ENCODE data around the gene CYP4A11.
"Not testable (repeated sequence)": the region's sequence is repeated elsewhere in the genome, so short reads cannot be mapped to it uniquely, and the experiment has no call there.

Gene CYP4A11

GRCh38 chr1:46960250-46960649 is 19.0 kb upstream of the CYP4A11 start:
- H3K4me3 ChIP-seq (ENCODE audit: control insufficient read depth, low read depth, low read length): no peak overlapping the region
- DNase-seq (ENCODE audit: low read depth): no peak
- TF ChIP-seq CTCF (conservative IDR thresholded peaks at IDR 0.05; ENCODE audit: control insufficient read depth, insufficient read depth, low read depth, low read length): no peak

GRCh38 chr1:46955116-46955515 is 13.8 kb upstream of the CYP4A11 start:
- not testable (repeated sequence) for H3K4me3 ChIP-seq (ENCODE audit: control insufficient read depth, low read depth, low read length); DNase-seq (ENCODE audit: low read depth)

DNA sequence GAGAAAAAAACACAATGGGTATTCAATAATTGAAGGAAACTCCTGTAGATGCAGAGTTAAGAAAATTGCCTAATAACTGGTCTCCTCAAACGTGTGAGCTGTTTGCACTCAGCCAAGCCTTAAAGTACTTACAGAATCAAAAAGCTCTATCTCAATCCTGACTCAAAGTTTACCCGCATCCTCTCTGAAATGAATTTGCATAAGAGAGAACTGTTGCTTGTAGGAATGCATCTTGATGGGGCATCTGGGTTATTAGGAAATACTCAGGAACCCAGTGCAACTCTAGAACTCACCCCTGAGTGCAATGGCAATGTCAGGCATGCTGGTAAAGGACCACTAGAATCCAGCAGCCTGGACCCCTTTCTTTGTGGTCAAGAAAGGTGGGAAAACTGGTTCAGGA is 12.6 kb upstream of the CYP4A11 start:
- not testable (repeated sequence) for H3K4me3 ChIP-seq (ENCODE audit: control insufficient read depth, low read depth, low read length); DNase-seq (ENCODE audit: low read depth)

DNA sequence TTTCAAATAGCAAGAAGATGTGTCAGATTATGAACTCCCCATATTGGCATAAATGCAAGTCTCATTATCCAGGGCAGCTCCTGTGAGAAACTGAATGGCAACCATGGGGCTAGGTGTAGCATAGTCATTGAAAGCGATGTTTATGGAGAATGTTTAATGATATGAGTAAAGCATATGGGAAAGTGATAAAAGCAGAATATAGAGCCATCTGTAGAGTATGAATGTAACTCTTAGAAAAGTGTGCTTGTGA is 8.1 kb upstream of the CYP4A11 start:
- not testable (repeated sequence) for DNase-seq (ENCODE audit: low read depth); H3K4me3 ChIP-seq (ENCODE audit: control insufficient read depth, low read depth, low read length)

DNA sequence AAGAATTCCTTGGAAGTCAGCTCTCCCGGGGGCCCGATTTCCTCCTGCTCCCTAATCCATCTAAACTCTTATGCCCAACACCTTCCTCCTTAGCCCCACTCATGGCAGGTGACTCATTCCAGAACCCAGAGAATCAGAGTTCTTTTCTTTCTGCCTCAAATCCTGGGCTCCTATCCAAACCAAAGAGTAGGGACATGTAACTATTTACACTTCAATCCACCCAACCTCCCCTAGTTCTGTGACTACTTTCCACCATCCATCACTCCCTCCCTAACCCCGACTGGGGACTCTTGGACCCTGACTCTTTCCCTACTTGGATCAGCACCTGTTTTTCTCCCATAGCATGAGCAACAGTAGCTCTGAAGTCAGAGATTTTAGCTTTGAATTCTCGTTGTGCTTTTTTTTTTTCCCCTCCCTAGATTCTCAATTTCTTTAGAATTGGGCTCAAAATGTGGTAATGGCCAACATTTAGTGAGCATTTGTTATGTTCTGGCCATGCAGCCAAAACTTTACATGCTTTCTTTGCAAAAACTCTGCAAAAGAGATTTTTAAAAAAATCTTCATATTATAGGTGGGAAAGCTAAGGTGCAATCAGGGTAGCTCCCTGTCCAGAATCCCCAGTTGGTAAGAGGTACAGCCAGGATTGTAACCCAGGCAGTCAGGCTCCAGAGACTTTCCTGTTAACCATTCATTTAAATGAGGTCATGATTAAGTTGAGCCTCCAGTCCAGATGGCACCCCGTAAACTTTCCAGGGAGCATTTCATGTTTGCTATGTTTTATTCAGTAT is 7.5 kb upstream of the CYP4A11 start:
- no peak for DNase-seq (ENCODE audit: low read depth)
- no peak for TF ChIP-seq CTCF (conservative IDR thresholded peaks at IDR 0.05; ENCODE audit: control insufficient read depth, insufficient read depth, low read depth, low read length)
- H3K4me3 ChIP-seq (ENCODE audit: control insufficient read depth, low read depth, low read length): no peak overlapping the region

GRCh38 chr1:46947706-46948105 is 6.4 kb upstream of the CYP4A11 start:
- DNase-seq (ENCODE audit: low read depth); H3K4me3 ChIP-seq (ENCODE audit: control insufficient read depth, low read depth, low read length): not testable (repeated sequence)

DNA sequence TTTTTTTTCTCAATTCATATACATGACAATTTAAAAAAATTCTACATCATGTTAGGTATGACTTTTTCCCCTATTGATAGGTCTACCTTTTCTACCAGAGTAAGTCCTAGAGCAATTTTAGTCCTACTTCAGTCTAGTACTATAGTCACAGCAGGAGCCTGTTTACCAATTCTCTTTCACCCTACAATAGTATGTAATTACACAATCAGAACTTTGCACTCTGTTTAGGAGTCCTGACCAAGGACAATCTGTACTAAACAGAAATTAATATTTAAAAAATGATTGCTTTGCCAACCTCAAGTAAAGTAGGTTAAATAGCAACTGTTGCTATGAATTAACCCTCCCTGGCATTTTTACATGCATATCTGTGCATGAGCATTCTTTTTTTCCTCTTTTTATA is 810 bp upstream of the CYP4A11 start:
- no peak overlapping the region for H3K4me3 ChIP-seq (ENCODE audit: control insufficient read depth, low read depth, low read length)
- TF ChIP-seq CTCF (conservative IDR thresholded peaks at IDR 0.05; ENCODE audit: control insufficient read depth, insufficient read depth, low read depth, low read length): no peak
- no peak for DNase-seq (ENCODE audit: low read depth)

GRCh38 chr1:46940307-46940706 is 969 bp downstream of the CYP4A11 start:
- H3K4me3 ChIP-seq (ENCODE audit: control insufficient read depth, low read depth, low read length): no peak overlapping the region
- no peak for DNase-seq (ENCODE audit: low read depth)
- no peak for TF ChIP-seq CTCF (conservative IDR thresholded peaks at IDR 0.05; ENCODE audit: control insufficient read depth, insufficient read depth, low read depth, low read length)

- no peak for DNase-seq (ENCODE audit: low read depth)
- TF ChIP-seq CTCF (conservative IDR thresholded peaks at IDR 0.05; ENCODE audit: control insufficient read depth, insufficient read depth, low read depth, low read length): no peak
- H3K4me3 ChIP-seq (ENCODE audit: control insufficient read depth, low read depth, low read length): no peak overlapping the region
Measured at GRCh38 chr1:46937270-46937669, 4.0 kb downstream of the CYP4A11 start.
